AG04449 (cell line): Measurements from ENCODE around the gene MGAT5B.

ENCODE experiments used
- CTCF ChIA-PET: fragments of 350-600 bp; formaldehyde crosslinking; extraction: SDS; loops from one replicate; lab custom pipeline; 2021; ENCODE audit warnings: antibody characterized with exemption; lab: Yijun Ruan, JAX
- POLR2A ChIA-PET: fragments of 400-600, 350-600 bp; formaldehyde crosslinking; extraction: SDS; loops from one replicate; lab custom pipeline; 2020; ENCODE audit warnings: antibody characterized with exemption, inconsistent platforms; lab: Yijun Ruan, JAX
- DNase-seq: peaks from one replicate; pipeline ENCODE4 v3.0.0-alpha.2; 2010; ENCODE audit warnings: low read depth, low spot score
- H3K4me3 ChIP-seq: 2 replicates; pipeline ENCODE4 v1.5.1; 2011; ENCODE audit warnings: low read depth, mild to moderate bottlenecking, control low read depth, low read length
- TF ChIP-seq, protein P1 (sequence below): IDR thresholded peaks from one replicate; pipeline ENCODE4 v1.5.1; 2011; ENCODE audit warnings: mild to moderate bottlenecking, moderate library complexity, low read length, control low read depth, inconsistent platforms; ENCODE audit not compliant: insufficient read depth; ENCODE audit errors: missing control alignments

Gene MGAT5B

DNA sequence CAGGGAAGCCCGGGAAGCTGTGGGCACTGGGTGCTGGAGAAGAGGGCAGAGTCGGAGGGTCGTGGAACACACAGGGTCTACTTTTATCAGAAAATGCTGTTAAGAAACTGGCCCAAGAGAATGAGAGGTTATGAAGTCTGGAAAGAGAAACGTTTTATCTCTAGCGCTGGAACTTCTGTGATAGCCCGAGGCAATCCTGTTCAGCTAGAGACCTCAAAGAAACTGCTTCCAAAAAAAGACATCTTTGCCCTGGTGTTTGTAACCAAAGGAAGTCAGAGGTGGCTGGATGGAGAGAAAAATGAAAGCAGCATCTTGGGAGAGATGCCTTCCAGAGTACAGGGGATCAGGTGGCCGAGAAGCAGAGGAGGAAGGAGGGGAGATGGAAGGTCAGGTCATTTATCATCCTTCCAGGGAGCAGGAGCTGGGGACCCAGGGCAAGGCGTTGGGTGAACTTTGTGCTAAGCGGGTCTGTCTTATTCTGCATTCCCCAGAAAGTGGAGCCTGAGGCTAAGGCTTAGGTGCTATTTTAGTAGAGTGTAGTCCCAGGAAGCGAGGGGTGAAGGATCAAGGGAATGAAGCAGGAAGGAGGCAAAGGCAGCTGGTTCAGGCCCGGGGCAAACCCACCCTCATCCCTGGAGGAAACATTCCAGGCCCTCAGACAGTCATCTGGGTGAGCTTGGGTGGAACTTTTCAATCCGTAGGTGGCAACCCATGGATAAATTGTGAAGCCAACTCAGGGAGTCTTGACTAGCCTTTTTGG, 66.5 kb downstream of the MGAT5B start:
- CTCF ChIA-PET, result interaction anchor here (0.7 kb wide), 1 partner anchor 67 kb away, joined by 3 read pairs; the partner anchor contains the start of gene MGAT5B
- POLR2A ChIA-PET, result no interaction called here
- H3K4me3 ChIP-seq, result no peak overlapping the region
- TF ChIP-seq, protein P1, sequence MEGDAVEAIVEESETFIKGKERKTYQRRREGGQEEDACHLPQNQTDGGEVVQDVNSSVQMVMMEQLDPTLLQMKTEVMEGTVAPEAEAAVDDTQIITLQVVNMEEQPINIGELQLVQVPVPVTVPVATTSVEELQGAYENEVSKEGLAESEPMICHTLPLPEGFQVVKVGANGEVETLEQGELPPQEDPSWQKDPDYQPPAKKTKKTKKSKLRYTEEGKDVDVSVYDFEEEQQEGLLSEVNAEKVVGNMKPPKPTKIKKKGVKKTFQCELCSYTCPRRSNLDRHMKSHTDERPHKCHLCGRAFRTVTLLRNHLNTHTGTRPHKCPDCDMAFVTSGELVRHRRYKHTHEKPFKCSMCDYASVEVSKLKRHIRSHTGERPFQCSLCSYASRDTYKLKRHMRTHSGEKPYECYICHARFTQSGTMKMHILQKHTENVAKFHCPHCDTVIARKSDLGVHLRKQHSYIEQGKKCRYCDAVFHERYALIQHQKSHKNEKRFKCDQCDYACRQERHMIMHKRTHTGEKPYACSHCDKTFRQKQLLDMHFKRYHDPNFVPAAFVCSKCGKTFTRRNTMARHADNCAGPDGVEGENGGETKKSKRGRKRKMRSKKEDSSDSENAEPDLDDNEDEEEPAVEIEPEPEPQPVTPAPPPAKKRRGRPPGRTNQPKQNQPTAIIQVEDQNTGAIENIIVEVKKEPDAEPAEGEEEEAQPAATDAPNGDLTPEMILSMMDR, result no peak
- no peak for DNase-seq

- ChIA-PET POLR2A (no interaction called here), CTCF (no interaction called here)
- no peak overlapping the region for H3K4me3 ChIP-seq
- TF ChIP-seq, protein P1, result no peak
- no peak for DNase-seq
Measured at GRCh38 chr17:76935331-76935730, 67.1 kb downstream of the MGAT5B start.

GRCh38 chr17:76937238-76937637, 69.0 kb downstream of the MGAT5B start:
- H3K4me3 ChIP-seq, result no peak overlapping the region
- no peak for DNase-seq
- POLR2A ChIA-PET, result no interaction called here
- TF ChIP-seq, protein P1, result no peak
- CTCF ChIA-PET, result no interaction called here

DNA sequence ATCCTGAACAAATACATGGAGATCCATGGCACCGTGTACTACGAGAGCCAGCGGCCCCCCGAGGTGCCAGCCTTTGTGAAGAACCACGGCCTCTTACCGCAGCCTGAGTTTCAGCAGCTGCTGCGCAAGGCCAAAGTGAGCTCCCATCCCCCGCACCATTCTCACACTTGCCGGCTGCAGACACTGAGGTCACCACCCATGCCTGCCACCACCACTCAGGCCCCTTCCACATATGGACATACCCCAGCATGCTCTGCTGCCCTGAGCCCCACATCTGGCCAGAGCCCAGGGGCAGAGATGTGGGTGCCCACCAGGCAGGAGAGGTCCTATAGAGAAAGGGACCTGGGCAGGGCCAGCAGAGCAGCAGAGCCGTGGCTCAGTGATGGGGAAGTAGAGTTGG, 69.8 kb downstream of the MGAT5B start:
- ChIA-PET CTCF (no interaction called here), POLR2A (no interaction called here)
- DNase-seq, result no peak
- TF ChIP-seq, protein P1, result no peak
- no peak overlapping the region for H3K4me3 ChIP-seq

DNA sequence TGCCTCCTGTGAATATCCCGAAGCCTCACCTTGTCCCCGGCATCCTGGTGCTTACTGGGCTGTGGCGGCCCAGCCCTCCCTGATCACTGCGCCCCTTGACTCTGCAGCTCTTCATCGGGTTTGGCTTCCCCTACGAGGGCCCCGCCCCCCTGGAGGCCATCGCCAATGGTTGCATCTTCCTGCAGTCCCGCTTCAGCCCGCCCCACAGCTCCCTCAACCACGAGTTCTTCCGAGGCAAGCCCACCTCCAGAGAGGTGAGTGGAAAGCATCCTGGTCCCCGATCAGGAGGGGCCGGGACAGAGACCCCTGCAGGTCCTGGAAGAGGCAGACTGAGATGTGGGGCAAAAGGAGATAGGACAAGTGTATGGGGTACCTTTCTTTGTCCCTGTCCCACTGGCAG, 72.1 kb downstream of the MGAT5B start:
- CTCF ChIA-PET, result interaction anchor here (1.5 to 1.9 kb wide), 2 partner anchors 72 to 116 kb away, joined by 3 to 6 read pairs; partner anchors contain the start of gene MGAT5B

DNA sequence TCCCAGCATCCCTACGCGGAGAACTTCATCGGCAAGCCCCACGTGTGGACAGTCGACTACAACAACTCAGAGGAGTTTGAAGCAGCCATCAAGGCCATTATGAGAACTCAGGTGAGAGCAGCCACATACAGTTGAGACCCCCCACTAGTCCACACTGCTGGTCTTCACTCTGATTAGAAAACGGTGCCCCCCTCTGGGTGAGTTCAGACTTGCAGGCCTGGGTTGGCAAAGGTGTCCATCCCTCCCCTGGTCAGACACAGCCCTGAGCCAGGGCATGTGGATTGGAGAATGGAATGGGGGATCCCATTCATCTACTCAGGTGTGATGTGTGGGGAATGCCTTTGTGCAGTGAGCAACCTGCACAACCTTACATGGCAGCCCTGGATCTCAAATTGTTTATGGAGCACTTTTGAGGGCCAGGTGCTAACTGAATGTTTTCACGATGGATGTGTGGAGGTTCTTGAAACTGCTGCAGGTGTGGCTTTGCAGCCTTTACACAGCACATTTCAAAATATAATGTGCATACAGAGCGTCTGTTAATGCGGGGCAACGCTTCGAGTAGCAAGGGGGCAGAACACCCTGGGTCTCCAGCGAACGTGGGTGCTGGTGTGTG, 72.6 kb downstream of the MGAT5B start:
- H3K4me3 ChIP-seq, result no peak overlapping the region
- DNase-seq, result no peak
- ChIA-PET CTCF (interaction anchor here (0.9 to 1.5 kb wide), 3 partner anchors 23 to 147 kb away, joined by 3 read pairs; no protein-coding TSS in a partner anchor), POLR2A (no interaction called here)
- TF ChIP-seq, protein P1, result no peak

More for the DNA sequence above, 72.1 kb downstream of the MGAT5B start:
- POLR2A ChIA-PET, result no interaction called here
- H3K4me3 ChIP-seq, result no peak overlapping the region
- TF ChIP-seq, protein P1, result no peak
- DNase-seq, result no peak
